Stimulated activated CD4-positive, alpha-beta T cell treated with anti-CD3 and anti-CD28 coated beads, Interleukin-1b, Interleukin-23, amount 100 ng/mL, for 1 hour (primary cell): ENCODE data around the gene MBNL1.

ENCODE experiments used
- DNase-seq, 2 donors: peaks; one replicate each; pipeline ENCODE4 v3.0.0-alpha.2; 2020; ENCODE audit warnings: low read depth in 2 of 2

Gene MBNL1

GRCh38 chr3:152486364-152486763 is 217.6 kb downstream of the MBNL1 start:
- no peak for DNase-seq

GRCh38 chr3:152488449-152488848 is 219.7 kb downstream of the MBNL1 start:
- DNase-seq: no peak

GRCh38 chr3:152491922-152492321 is 223.2 kb downstream of the MBNL1 start:
- DNase-seq: no peak

- DNase-seq: no peak
These were observed 227.6 kb downstream of the MBNL1 start for GRCh38 chr3:152496286-152496685.

GRCh38 chr3:152496716-152497115 is 228.0 kb downstream of the MBNL1 start:
- DNase-seq: no peak

- no peak for DNase-seq
These were observed 228.7 kb downstream of the MBNL1 start for GRCh38 chr3:152497457-152497856.

- DNase-seq: no peak
These were observed 229.2 kb downstream of the MBNL1 start for GRCh38 chr3:152497890-152498289.

- DNase-seq: no peak
These were observed 231.2 kb downstream of the MBNL1 start for GRCh38 chr3:152499791-152500385.

GRCh38 chr3:152505926-152506325 is 237.2 kb downstream of the MBNL1 start:
- no peak for DNase-seq

GRCh38 chr3:152508705-152509104 is 240.0 kb downstream of the MBNL1 start:
- DNase-seq: no peak

- DNase-seq: no peak
These were observed 243.2 kb downstream of the MBNL1 start for GRCh38 chr3:152511904-152512303.

- DNase-seq: no peak
These were observed 244.7 kb downstream of the MBNL1 start for GRCh38 chr3:152513301-152513960.
